Stimulated activated CD8-positive, alpha-beta memory T cell treated with anti-CD3 and anti-CD28 coated beads, Interleukin-4, amount 100 ng/mL, for 4 hours (primary cell): ENCODE results near the gene NXPH4.

Experiments
- DNase-seq, 2 donors: peaks; one replicate each; pipeline ENCODE4 v3.0.0-alpha.2; 2020; ENCODE audit warnings: low read depth in 2 of 2, low spot score in 1 of 2

NXPH4 gene

DNA sequence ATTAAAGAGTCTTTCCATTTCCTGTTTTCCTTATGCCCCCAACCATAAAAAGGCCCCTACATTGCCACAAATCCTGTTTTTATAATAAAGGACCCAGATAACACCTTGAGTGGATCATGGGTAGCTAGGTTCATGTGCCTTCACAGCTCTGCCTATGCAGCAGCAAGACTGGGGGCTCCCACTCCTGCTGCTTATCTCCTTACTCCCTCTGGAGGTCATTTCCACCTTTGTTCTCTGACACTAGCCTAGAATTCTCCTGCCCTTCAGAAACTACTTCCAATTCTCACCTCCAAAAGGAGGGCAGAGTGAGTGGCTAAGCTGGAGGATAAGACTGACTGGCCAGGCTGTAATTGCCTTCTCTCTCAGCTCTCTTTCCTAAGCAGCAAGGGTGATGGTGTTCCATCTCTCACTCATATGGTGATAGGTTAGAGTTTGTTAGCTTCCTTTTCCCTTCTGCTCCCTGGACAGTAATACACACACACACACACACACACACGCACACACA is 54.4 kb downstream of the NXPH4 start:
- no peak for DNase-seq

DNA sequence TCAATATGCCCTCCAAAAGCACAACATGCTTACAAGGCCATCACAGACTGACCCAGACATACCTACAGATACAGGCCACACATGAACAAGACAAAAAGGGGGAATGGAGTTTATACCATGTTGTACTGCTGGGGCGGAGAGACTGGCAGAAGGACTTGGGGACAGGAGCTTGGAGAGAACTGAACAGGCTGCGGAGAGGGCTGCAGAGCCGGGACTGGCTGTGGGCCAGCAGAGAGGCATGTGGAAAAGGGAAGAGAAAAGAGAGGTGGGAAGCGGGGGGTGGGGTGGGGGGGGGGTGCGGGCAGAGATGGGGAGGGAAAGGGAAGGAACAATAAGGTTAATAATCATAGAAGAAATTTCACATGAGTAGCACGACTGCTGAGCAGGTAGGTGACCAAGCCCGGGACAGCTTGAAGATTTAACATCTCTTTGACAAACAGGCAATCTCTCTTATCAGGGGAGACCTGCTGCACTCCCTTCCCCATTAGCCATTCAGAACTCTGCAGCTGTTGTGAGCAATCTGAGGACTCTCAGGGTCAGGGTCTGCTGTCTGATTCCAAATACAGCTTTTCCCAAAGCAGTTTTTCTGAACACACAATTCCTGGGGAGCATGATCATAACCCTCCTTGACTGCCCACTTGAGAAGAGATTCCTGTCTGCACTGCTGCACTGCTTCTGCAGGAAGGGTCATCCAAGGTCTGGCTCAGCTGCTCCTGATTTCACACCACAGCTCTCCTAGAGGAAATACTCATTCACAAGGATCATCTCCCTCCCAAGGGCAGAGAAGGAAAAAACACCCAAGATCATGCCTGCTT is 56.0 kb downstream of the NXPH4 start:
- no peak for DNase-seq

DNA sequence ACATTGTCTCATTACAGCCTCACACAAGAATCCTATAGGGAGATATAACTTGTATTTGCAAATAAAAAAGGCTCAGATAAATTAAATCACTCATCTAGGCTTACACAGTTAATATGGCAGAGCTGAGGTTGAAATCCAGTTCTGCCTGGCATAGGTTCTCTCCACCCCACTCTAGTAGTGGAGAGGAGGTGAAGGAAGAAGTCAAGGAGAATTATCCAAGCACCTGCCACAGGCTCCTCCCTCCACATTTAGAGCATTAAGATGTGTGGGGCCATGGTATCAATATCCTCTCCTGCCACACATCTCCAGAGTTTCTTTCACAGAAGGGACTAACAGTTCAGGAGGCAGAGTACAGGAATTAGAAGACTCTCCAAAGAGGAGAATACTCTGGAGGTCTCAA is 56.9 kb downstream of the NXPH4 start:
- no peak for DNase-seq
